HG02943 (cell line): Measurements from ENCODE around the gene DKK2.

Experiments used
- ATAC-seq: cut with Tn5 transposase; IDR thresholded peaks from one replicate; pipeline ENCODE4 v1.9.1; 2021; ENCODE audit warnings: mild to moderate bottlenecking, low read depth, moderate library complexity; ENCODE audit not compliant: unreplicated experiment

DKK2 gene

GRCh38 chr4:107035819-107036583 is at the start of gene DKK2:
Gene DKK2 (minus strand): TSS chr4:107036313. CDS start chr4:107035591, 722 bp downstream.
- ATAC-seq = no peak

GRCh38 chr4:107077192-107077591 is 41.1 kb upstream of the DKK2 start:
- no peak for ATAC-seq

- no peak for ATAC-seq
Measured at GRCh38 chr4:107072836-107073736, 37.0 kb upstream of the DKK2 start.

GRCh38 chr4:107071108-107071507 is 35.0 kb upstream of the DKK2 start:
- ATAC-seq = no peak

GRCh38 chr4:107069049-107069448 is 32.9 kb upstream of the DKK2 start:
- no peak for ATAC-seq

GRCh38 chr4:107068116-107068515 is 32.0 kb upstream of the DKK2 start:
- ATAC-seq = no peak

GRCh38 chr4:107066621-107067020 is 30.5 kb upstream of the DKK2 start:
- ATAC-seq = no peak

- ATAC-seq = no peak
Measured at GRCh38 chr4:107065201-107065600, 29.1 kb upstream of the DKK2 start.

- no peak for ATAC-seq
Measured at GRCh38 chr4:107060388-107060787, 24.3 kb upstream of the DKK2 start.

GRCh38 chr4:107058828-107059227 is 22.7 kb upstream of the DKK2 start:
- no peak for ATAC-seq

- no peak for ATAC-seq
Measured at GRCh38 chr4:107050525-107051135, 14.5 kb upstream of the DKK2 start.

- no peak for ATAC-seq
Measured at GRCh38 chr4:107046261-107046660, 10.1 kb upstream of the DKK2 start.

GRCh38 chr4:107044170-107044569 is 8.1 kb upstream of the DKK2 start:
- ATAC-seq = no peak

- no peak for ATAC-seq
Measured at GRCh38 chr4:107037199-107037584, 1.1 kb upstream of the DKK2 start.

GRCh38 chr4:107036584-107037198 is 578 bp upstream of the DKK2 start:
- ATAC-seq = no peak

- ATAC-seq = no peak
Measured at GRCh38 chr4:107034996-107035818, 906 bp downstream of the DKK2 start.

GRCh38 chr4:107034091-107034995 is 1.8 kb downstream of the DKK2 start:
- no peak for ATAC-seq

GRCh38 chr4:107027379-107027778 is 8.7 kb downstream of the DKK2 start:
- no peak for ATAC-seq

- no peak for ATAC-seq
Measured at GRCh38 chr4:107018344-107018735, 17.8 kb downstream of the DKK2 start.
